BE2C (cell line): Measurements from ENCODE around the gene SYT2.

Source experiments
- DNase-seq: peaks from one replicate; pipeline ENCODE4 v3.0.0-alpha.2; 2020
- H3K27me3 ChIP-seq: fragments of 250-450 bp; sonication (Bioruptor Pico); 2 replicates; pipeline ENCODE4 v1.5.1; 2020; ENCODE audit warnings: mild to moderate bottlenecking
- H3K36me3 ChIP-seq: fragments of 250-450 bp; sonication (Bioruptor Pico); 2 replicates; pipeline ENCODE4 v1.5.1; 2020; ENCODE audit warnings: mild to moderate bottlenecking
- H3K4me1 ChIP-seq: fragments of 250-450 bp; sonication (Bioruptor Pico); 2 replicates; pipeline ENCODE4 v1.5.1; 2020
- H3K4me3 ChIP-seq: 2 replicates; pipeline ENCODE4 v1.5.1; 2011; ENCODE audit warnings: low read depth, low read length
- H3K9me3 ChIP-seq: fragments of 250-450 bp; sonication (Bioruptor Pico); 2 replicates; pipeline ENCODE4 v1.5.1; 2020
- TF ChIP-seq, protein P1 (sequence below): IDR thresholded peaks from 2 replicates; pipeline ENCODE4 v1.5.1; 2012; ENCODE audit warnings: mild to moderate bottlenecking, low read depth, low read length

Gene SYT2

DNA sequence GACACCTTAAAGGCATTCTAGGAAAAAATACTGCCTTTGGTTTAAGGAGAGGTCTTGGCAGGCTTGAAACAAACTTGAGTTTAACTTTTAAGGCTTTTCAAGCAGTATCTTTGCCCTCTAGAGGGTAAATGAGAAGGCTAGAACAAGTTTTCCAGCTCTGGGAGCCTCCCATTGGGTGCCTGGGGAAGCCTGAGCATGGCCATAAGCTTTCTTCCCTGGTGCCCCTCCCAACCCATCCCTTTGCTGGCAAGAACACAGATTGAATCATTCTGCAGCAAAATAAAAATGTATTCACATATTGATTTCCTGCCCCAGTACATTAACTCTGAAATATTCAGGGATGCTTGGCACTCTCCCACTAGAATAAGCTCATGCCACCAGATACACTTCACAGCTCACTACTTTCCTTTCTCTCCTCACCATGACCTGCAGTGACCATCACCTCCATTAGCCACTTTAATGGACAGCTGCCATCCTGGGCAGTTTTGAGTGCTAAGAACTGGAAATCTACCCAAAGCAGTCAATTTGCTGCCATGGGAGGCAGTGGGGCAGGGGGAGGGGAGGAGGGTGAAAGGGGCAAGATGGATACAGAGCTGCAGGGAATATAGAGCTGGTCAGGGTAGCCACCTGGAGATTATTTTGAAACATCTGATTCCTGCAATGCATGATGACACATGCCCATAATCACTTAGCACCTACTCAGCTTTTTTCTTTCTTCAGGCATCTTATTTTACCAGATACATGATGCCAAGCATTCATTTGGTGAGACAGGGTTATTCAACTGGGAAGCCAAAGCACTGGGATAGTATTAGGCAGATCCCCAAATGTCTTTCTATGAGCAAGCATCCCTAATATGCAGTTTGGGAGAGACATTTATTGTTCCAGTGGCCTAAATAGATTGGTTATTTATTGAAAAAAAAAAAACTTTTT is 140.6 kb downstream of the SYT2 start:
- H3K4me3 ChIP-seq: no peak overlapping the region
- no peak for DNase-seq
- peaks cover 55% of the 10 kb centered on the region for H3K4me1 ChIP-seq
- TF ChIP-seq, protein P1, sequence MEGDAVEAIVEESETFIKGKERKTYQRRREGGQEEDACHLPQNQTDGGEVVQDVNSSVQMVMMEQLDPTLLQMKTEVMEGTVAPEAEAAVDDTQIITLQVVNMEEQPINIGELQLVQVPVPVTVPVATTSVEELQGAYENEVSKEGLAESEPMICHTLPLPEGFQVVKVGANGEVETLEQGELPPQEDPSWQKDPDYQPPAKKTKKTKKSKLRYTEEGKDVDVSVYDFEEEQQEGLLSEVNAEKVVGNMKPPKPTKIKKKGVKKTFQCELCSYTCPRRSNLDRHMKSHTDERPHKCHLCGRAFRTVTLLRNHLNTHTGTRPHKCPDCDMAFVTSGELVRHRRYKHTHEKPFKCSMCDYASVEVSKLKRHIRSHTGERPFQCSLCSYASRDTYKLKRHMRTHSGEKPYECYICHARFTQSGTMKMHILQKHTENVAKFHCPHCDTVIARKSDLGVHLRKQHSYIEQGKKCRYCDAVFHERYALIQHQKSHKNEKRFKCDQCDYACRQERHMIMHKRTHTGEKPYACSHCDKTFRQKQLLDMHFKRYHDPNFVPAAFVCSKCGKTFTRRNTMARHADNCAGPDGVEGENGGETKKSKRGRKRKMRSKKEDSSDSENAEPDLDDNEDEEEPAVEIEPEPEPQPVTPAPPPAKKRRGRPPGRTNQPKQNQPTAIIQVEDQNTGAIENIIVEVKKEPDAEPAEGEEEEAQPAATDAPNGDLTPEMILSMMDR: no peak
- H3K27me3 ChIP-seq: no peaks in the 10 kb centered on the region
- H3K36me3 ChIP-seq: peaks cover 7% of the 10 kb centered on the region
- no peaks in the 10 kb centered on the region for H3K9me3 ChIP-seq

GRCh38 chr1:202568826-202569225 is 141.4 kb downstream of the SYT2 start:
- no peak for DNase-seq
- H3K9me3 ChIP-seq: no peaks in the 10 kb centered on the region
- H3K4me3 ChIP-seq: no peak overlapping the region
- H3K27me3 ChIP-seq: no peaks in the 10 kb centered on the region
- peaks cover 58% of the 10 kb centered on the region for H3K4me1 ChIP-seq
- TF ChIP-seq, protein P1: no peak
- peaks cover 7% of the 10 kb centered on the region for H3K36me3 ChIP-seq

DNA sequence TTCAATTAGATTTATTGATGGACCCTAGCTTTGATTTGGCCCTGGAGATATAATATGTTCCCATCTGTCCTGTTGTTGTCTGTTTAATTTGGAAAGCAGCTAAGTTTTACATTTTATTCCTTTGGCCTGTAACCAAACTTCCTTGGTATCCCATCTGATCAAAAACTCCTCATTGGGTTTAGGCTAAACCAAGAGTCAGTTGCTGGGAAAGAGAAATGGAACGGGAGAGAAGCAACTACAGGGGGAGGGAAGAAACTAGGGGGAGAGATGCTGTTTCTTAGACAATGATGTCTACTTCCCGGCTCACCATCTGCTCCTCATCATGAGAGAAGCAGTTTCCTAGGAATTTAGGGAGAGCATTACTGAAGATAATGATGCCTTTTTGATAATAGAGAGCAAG is 141.8 kb downstream of the SYT2 start:
- no peaks in the 10 kb centered on the region for H3K27me3 ChIP-seq
- H3K36me3 ChIP-seq: peaks cover 7% of the 10 kb centered on the region
- TF ChIP-seq, protein P1: no peak
- no peaks in the 10 kb centered on the region for H3K9me3 ChIP-seq
- H3K4me1 ChIP-seq: peaks cover 56% of the 10 kb centered on the region
- no peak overlapping the region for H3K4me3 ChIP-seq
- no peak for DNase-seq

- TF ChIP-seq, protein P1: no peak
- H3K27me3 ChIP-seq: no peaks in the 10 kb centered on the region
- H3K9me3 ChIP-seq: no peaks in the 10 kb centered on the region
- DNase-seq: no peak
- H3K4me1 ChIP-seq: peaks cover 50% of the 10 kb centered on the region
- peaks cover 7% of the 10 kb centered on the region for H3K36me3 ChIP-seq
- no peak overlapping the region for H3K4me3 ChIP-seq
Observed at GRCh38 chr1:202567738-202568137, 142.5 kb downstream of the SYT2 start.

DNA sequence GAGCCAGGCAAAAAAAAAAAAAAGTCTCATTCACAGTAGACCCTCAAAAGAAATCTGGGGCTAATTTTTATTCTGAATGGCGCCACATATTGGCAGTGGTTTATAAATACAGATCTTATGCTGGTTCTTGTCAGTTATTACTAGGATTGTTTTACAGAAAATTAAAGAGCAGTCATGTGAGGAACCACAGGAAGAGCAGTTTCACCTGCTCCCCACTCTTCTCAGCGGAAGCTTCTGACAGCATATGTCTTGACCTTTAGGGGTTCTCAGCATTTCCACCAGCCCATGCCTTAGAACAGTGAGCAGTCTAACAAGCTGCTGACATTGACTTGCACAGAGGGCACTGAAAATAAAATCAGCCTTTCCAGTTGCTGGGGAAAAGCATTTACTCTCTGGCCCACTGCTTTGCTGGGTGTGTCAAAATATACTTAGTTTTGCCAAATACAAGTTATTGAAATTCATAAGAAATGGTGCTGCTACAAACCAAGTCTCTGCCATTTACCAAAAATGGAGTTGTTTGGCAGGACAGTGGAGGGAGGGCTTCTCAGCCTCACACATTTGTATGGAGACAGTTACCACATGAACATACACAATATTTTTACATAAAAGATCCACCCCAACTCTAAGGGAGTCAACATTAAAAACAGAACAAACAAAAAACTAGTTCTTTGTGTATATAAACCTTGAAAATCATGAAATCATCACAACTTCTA is 144.2 kb downstream of the SYT2 start:
- Histone ChIP-seq H3K9me3 (no peaks in the 10 kb centered on the region), H3K4me3 (no peak overlapping the region), H3K36me3 (peaks cover 7% of the 10 kb centered on the region), H3K4me1 (peaks cover 49% of the 10 kb centered on the region), H3K27me3 (no peaks in the 10 kb centered on the region)
- TF ChIP-seq, protein P1: peak; percentile 14; the same call in 1 of the 2 replicates
- no peak for DNase-seq

DNA sequence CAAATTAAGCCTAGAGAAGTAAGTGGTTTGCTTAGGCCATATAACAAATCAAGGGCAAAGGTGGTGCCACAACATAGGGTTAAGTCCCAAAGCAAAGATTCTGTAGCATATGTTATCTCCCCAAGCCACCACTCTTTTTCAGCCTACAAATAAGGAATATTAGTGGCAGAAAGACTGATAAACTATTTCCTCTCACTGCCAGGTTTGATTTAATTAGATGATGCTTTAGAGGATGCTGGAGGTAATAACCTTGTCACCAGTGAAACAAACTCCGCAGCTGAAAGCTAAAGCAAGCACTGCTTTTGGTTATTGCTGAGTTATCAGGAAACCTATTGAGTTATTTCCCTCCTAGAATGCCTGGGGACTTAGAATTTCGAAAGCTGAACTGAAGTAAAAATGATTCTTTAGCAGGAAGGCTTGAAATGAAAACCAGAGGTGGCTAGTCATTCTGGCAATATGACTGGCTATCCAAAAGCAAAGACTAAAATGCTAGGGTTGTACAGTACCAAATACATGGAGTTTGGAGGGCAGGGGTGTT is 145.2 kb downstream of the SYT2 start:
- peaks cover 49% of the 10 kb centered on the region for H3K4me1 ChIP-seq
- TF ChIP-seq, protein P1: no peak
- H3K36me3 ChIP-seq: peaks cover 7% of the 10 kb centered on the region
- no peaks in the 10 kb centered on the region for H3K27me3 ChIP-seq
- DNase-seq: peak; percentile 29
- no peak overlapping the region for H3K4me3 ChIP-seq
- H3K9me3 ChIP-seq: no peaks in the 10 kb centered on the region
